Measurements from ENCODE around the gene ANKRD52.
A peak's percentile ranks its signal among the peaks of the same experiment; 100 is the strongest.
"Not testable (repeated sequence)": the region's sequence is repeated elsewhere in the genome, so short reads cannot be mapped to it uniquely, and the experiment has no call there.

Gene ANKRD52

DNA sequence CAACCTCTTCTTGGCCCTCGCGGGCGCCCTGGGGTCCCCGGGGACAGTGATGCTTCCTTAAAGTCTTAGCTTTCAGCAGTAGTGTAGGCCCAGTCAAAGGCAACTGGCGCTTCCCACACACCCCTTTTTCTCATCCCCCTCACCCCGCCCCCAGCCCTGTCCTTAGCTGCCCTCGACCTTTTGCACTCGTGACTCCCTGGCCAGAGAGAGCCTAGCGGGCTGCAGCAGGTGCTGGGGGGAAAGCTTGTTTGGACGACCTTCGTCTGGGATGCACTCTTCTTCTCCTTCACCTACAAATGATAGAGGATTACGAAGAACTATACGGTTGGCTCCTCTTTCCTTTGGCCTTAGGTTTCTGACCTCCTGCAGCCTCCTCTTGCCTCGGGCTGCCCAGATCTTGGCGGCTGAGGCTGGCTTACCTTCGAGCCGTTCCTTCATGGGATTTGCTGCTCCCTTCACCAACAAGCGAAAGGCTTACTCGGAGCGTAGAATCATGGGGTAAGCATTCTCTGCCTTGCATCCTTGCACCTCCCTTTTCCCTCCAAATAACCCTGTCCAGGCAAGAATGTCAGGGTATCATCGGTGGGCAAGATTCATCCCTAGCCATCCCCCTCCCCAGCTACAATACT lies 9.4 kb upstream of the ANKRD52 start:
- ATAC-seq: no peak; the same call in 1 of the 3 replicates

DNA sequence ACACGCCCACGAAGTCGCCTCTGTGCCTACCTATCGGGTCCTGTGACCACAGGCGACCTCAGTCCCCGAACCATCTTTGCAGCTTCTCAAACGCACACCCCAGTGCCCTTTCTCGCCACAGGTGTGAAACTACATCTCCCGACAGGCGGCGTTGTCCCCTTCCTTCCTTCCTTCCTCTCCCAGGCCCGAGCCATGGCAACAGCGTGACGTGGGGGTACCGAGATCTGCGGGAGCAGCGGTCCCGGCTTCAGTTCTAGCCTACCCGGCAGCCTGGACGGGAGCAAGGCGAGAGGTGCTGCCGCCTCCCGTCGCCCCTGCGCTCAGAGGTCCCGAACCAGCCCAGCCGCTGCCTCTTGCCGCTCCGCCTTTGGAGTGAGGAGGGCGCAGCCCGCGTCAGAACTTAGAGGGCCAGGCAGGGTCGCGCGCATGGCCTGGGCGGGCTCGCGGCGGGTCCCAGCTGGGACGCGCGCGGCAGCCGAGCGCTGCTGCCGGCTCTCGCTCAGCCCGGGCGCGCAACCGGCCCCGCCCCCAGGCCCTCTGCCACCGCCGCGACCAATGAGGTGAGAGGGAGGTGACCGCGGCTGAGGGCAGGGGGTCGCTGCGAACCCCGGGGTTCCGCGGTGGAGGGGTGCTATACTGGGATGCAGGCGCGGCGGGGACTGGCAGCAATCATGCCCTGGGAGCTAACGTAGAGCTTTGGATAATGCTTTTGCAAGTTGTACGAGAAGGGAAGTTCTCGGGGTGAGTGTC lies 8.7 kb upstream of the ANKRD52 start, which contains the start of gene COQ10A:
COQ10A (plus strand) TSS at position 250 of the 750 bp plus-strand sequence; CDS start at position 427, 177 bp downstream.
- peak; percentile 93 for ATAC-seq
- TF ChIP-seq ZFP3 (CRISPR knock-in tag; IDR thresholded peaks at IDR 0.05) (0 out of 2 replicates have a peak, but pooled peaks have one; percentile 25), ZNF70 (CRISPR knock-in tag; IDR thresholded peaks at IDR 0.05) (no peak), ZNF8 (CRISPR knock-in tag; IDR thresholded peaks at IDR 0.05) (no peak), GLIS3 (CRISPR knock-in tag; IDR thresholded peaks at IDR 0.05) (no peak)

More for the DNA sequence above, 9.4 kb upstream of the ANKRD52 start:
- TF ChIP-seq PPARA (CRISPR knock-in tag; IDR thresholded peaks at IDR 0.05; ENCODE audit: borderline replicate concordance): no peak
- TF ChIP-seq ZNF565 (CRISPR knock-in tag; conservative IDR thresholded peaks at IDR 0.05; ENCODE audit: low read depth): no peak
- TF ChIP-seq ZNF8 (CRISPR knock-in tag; IDR thresholded peaks at IDR 0.05): no peak
- TF ChIP-seq GLIS3 (CRISPR knock-in tag; IDR thresholded peaks at IDR 0.05): no peak
- no peak for TF ChIP-seq SNAI2 (CRISPR knock-in tag; IDR thresholded peaks at IDR 0.05)
- TF ChIP-seq, protein P1, sequence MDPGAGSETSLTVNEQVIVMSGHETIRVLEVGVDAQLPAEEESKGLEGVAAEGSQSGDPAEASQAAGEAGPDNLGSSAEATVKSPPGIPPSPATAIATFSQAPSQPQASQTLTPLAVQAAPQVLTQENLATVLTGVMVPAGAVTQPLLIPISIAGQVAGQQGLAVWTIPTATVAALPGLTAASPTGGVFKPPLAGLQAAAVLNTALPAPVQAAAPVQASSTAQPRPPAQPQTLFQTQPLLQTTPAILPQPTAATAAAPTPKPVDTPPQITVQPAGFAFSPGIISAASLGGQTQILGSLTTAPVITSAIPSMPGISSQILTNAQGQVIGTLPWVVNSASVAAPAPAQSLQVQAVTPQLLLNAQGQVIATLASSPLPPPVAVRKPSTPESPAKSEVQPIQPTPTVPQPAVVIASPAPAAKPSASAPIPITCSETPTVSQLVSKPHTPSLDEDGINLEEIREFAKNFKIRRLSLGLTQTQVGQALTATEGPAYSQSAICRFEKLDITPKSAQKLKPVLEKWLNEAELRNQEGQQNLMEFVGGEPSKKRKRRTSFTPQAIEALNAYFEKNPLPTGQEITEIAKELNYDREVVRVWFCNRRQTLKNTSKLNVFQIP (CRISPR knock-in tag; IDR thresholded peaks at IDR 0.05; ENCODE audit: borderline replicate concordance, low read depth): no peak
- no peak for TF ChIP-seq ZNF70 (CRISPR knock-in tag; IDR thresholded peaks at IDR 0.05)
- TF ChIP-seq TCF4 (CRISPR knock-in tag; IDR thresholded peaks at IDR 0.05; ENCODE audit: borderline replicate concordance): no peak
- no peak for TF ChIP-seq ISL1 (CRISPR knock-in tag; IDR thresholded peaks at IDR 0.05)
- no peak for TF ChIP-seq OSR1 (CRISPR knock-in tag; IDR thresholded peaks at IDR 0.05)
- no peak for TF ChIP-seq RARB (CRISPR knock-in tag; IDR thresholded peaks at IDR 0.05)
- no peak for TF ChIP-seq ARNTL (CRISPR knock-in tag; IDR thresholded peaks at IDR 0.05; ENCODE audit: borderline replicate concordance, low read depth)
- TF ChIP-seq ZFP3 (CRISPR knock-in tag; IDR thresholded peaks at IDR 0.05): no peak
- TF ChIP-seq, protein P2, sequence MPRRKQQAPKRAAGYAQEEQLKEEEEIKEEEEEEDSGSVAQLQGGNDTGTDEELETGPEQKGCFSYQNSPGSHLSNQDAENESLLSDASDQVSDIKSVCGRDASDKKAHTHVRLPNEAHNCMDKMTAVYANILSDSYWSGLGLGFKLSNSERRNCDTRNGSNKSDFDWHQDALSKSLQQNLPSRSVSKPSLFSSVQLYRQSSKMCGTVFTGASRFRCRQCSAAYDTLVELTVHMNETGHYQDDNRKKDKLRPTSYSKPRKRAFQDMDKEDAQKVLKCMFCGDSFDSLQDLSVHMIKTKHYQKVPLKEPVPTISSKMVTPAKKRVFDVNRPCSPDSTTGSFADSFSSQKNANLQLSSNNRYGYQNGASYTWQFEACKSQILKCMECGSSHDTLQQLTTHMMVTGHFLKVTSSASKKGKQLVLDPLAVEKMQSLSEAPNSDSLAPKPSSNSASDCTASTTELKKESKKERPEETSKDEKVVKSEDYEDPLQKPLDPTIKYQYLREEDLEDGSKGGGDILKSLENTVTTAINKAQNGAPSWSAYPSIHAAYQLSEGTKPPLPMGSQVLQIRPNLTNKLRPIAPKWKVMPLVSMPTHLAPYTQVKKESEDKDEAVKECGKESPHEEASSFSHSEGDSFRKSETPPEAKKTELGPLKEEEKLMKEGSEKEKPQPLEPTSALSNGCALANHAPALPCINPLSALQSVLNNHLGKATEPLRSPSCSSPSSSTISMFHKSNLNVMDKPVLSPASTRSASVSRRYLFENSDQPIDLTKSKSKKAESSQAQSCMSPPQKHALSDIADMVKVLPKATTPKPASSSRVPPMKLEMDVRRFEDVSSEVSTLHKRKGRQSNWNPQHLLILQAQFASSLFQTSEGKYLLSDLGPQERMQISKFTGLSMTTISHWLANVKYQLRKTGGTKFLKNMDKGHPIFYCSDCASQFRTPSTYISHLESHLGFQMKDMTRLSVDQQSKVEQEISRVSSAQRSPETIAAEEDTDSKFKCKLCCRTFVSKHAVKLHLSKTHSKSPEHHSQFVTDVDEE (CRISPR knock-in tag; IDR thresholded peaks at IDR 0.05): no peak
- TF ChIP-seq ESRRG (CRISPR knock-in tag; IDR thresholded peaks at IDR 0.05): no peak
- no peak for TF ChIP-seq BACH2 (CRISPR knock-in tag; IDR thresholded peaks at IDR 0.05; ENCODE audit: borderline replicate concordance)
- TF ChIP-seq, protein P3, sequence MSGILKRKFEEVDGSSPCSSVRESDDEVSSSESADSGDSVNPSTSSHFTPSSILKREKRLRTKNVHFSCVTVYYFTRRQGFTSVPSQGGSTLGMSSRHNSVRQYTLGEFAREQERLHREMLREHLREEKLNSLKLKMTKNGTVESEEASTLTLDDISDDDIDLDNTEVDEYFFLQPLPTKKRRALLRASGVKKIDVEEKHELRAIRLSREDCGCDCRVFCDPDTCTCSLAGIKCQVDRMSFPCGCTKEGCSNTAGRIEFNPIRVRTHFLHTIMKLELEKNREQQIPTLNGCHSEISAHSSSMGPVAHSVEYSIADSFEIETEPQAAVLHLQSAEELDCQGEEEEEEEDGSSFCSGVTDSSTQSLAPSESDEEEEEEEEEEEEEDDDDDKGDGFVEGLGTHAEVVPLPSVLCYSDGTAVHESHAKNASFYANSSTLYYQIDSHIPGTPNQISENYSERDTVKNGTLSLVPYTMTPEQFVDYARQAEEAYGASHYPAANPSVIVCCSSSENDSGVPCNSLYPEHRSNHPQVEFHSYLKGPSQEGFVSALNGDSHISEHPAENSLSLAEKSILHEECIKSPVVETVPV (CRISPR knock-in tag; IDR thresholded peaks at IDR 0.05): no peak
- no peak for TF ChIP-seq ZC3H10 (CRISPR knock-in tag; IDR thresholded peaks at IDR 0.05)
- no peak for TF ChIP-seq CSDC2 (CRISPR knock-in tag; IDR thresholded peaks at IDR 0.05)
- TF ChIP-seq, protein P4, sequence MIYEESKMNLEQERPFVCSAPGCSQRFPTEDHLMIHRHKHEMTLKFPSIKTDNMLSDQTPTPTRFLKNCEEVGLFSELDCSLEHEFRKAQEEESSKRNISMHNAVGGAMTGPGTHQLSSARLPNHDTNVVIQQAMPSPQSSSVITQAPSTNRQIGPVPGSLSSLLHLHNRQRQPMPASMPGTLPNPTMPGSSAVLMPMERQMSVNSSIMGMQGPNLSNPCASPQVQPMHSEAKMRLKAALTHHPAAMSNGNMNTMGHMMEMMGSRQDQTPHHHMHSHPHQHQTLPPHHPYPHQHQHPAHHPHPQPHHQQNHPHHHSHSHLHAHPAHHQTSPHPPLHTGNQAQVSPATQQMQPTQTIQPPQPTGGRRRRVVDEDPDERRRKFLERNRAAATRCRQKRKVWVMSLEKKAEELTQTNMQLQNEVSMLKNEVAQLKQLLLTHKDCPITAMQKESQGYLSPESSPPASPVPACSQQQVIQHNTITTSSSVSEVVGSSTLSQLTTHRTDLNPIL (CRISPR knock-in tag; IDR thresholded peaks at IDR 0.05; ENCODE audit: low read depth): no peak

DNA sequence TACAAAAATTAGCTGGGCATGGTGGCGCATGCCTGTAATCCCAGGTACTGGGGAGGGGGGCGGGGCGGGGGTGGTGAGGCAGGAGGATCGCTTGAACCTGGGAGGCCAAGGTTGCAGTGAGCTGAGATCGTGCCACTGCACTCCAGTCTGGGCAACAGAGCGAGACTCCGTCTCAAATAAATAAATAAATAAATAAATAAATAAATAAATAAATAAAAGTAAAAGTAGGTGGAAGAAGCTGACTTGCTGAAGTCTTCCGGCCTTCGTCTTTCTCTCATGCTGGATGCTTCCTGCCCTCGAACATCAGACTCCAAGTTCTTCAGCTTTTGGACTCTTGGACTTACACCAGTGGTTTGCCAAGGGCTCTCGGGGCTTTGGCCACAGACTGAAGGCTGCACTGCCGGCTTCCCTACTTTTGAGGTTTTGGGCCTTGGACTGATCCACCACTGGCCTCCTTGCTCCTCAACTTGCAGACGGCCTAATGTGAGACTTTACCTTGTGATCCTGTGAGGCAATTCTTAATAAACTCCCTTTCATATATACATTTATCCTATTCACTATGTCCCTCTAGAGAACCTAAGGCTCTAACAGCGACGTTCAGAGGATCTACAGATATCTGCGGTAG lies 8.0 kb upstream of the ANKRD52 start:
- ATAC-seq: not testable (repeated sequence)

DNA sequence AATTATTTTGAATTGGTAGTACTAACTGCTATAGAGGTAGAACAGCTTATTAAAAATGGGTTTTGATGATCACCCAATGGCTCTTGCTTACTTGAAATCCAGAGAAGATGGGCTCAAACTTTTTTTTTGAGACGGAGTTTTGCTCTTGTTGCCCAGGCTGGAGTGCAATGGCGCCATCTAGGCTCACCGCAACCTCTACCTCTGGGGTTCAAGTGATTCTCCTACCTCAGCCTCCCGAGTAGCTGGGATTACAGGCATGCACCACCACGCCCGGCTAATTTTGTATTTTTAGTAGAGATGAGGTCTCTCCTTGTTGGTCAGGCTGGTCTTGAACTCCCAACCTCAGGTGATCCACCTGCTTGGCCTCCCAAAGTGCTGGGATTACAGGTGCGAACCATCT lies 4.8 kb upstream of the ANKRD52 start:
- not testable (repeated sequence) for ATAC-seq

All from SK-N-SH treated with all-trans-retinoic acid at 6 μM for 48 hours (cell line).